Measurements from ENCODE around the gene VPS37C.

The VPS37C gene

GRCh38 chr11:61140416-61140815, 20.8 kb downstream of the VPS37C start:
- no peak for DNase-seq (ENCODE audit: low read depth)
- no peak overlapping the region for H3K4me3 ChIP-seq (ENCODE audit: low read depth, low read length)
- no peak for TF ChIP-seq CTCF (conservative IDR thresholded peaks at IDR 0.05; ENCODE audit: low read depth, low read length)

GRCh38 chr11:61139387-61139786, 21.8 kb downstream of the VPS37C start:
- no peak overlapping the region for H3K4me3 ChIP-seq (ENCODE audit: low read depth, low read length)
- no peak for TF ChIP-seq CTCF (conservative IDR thresholded peaks at IDR 0.05; ENCODE audit: low read depth, low read length)
- DNase-seq (ENCODE audit: low read depth) = no peak

- H3K4me3 ChIP-seq (ENCODE audit: low read depth, low read length) = no peak overlapping the region
- DNase-seq (ENCODE audit: low read depth) = peak; percentile 94
- no peak for TF ChIP-seq CTCF (conservative IDR thresholded peaks at IDR 0.05; ENCODE audit: low read depth, low read length)
These were observed 22.3 kb downstream of the VPS37C start for GRCh38 chr11:61138935-61139334.

- DNase-seq (ENCODE audit: low read depth) = no peak
- TF ChIP-seq CTCF (conservative IDR thresholded peaks at IDR 0.05; ENCODE audit: low read depth, low read length) = no peak
- no peak overlapping the region for H3K4me3 ChIP-seq (ENCODE audit: low read depth, low read length)
These were observed 26.4 kb downstream of the VPS37C start for GRCh38 chr11:61134801-61135257.

GRCh38 chr11:61133956-61134662, 27.1 kb downstream of the VPS37C start:
- no peak overlapping the region for H3K4me3 ChIP-seq (ENCODE audit: low read depth, low read length)
- TF ChIP-seq CTCF (conservative IDR thresholded peaks at IDR 0.05; ENCODE audit: low read depth, low read length) = no peak
- DNase-seq (ENCODE audit: low read depth) = no peak

GRCh38 chr11:61133145-61133544, 28.1 kb downstream of the VPS37C start:
- no peak for TF ChIP-seq CTCF (conservative IDR thresholded peaks at IDR 0.05; ENCODE audit: low read depth, low read length)
- no peak overlapping the region for H3K4me3 ChIP-seq (ENCODE audit: low read depth, low read length)
- DNase-seq (ENCODE audit: low read depth) = no peak

GRCh38 chr11:61132646-61133045, 28.6 kb downstream of the VPS37C start:
- no peak for DNase-seq (ENCODE audit: low read depth)
- TF ChIP-seq CTCF (conservative IDR thresholded peaks at IDR 0.05; ENCODE audit: low read depth, low read length) = no peak

More at GRCh38 chr11:61132646-61133045, 28.6 kb downstream of the VPS37C start:
- no peak overlapping the region for H3K4me3 ChIP-seq (ENCODE audit: low read depth, low read length)
